Right cardiac atrium (tissue), 5 donors: ENCODE measurements around the gene SYNE4. TPM values are rescaled to one million over a fixed set of nuclear protein-coding genes. Genes with fewer than 3 reads are reported as not detected.
"Not testable (repeated sequence)": the region's sequence is repeated elsewhere in the genome, so short reads cannot be mapped to it uniquely, and the experiment has no call there.

ENCODE experiments used
- ATAC-seq, 2 donors: fragments of 200-7000 bp; cut with Tn5 transposase; one replicate each; pipeline versions ENCODE4 v1.8.0 to v1.9.1; 2020; ENCODE audit warnings: moderate library complexity in 2 of 2, mild to moderate bottlenecking in 1 of 2
- DNase-seq, 3 donors: peaks; one replicate each; pipeline ENCODE4 v3.0.0-alpha.2; 2020
- H3K27ac ChIP-seq: one replicate; pipeline ENCODE4 v1.5.1; 2013; ENCODE audit warnings: mild to moderate bottlenecking, low read length, control low read depth, moderate library complexity
- H3K27me3 ChIP-seq: one replicate; pipeline ENCODE4 v1.6.1; 2013; ENCODE audit not compliant: control insufficient read depth, insufficient read depth
- H3K4me1 ChIP-seq: one replicate; pipeline ENCODE4 v1.6.1; 2013; ENCODE audit warnings: low read length; ENCODE audit not compliant: control insufficient read depth, insufficient read depth
- H3K4me3 ChIP-seq: one replicate; pipeline ENCODE4 v1.5.1; 2013; ENCODE audit warnings: low read length, control low read depth
- H3K9me3 ChIP-seq: one replicate; pipeline ENCODE4 v1.6.1; 2013; ENCODE audit warnings: low read length; ENCODE audit not compliant: control insufficient read depth
- WGBS: extraction: QIAGEN DNeasy Blood & Tissue Kit; methylation state at CpG from one replicate; pipeline ENCODE4 v1.1.7; 2013; 5-methylcytosine and 5-hydroxymethylcytosine counted together
- intact Hi-C, 4 donors: fragments of 100-400 bp; cut with DNase I; formaldehyde crosslinking; loops; one replicate each; pipeline versions ENCODE4 v1.11.0 to v1.14.0; 2022 to 2023
- polyA plus RNA-seq: library from polyadenylated mRNA; stranded (reverse); fragments of 200-250 nt; gene quantifications from one replicate; pipeline ENCODE4 v1.2.3, GENCODE V29; 2013
- total RNA-seq, 4 donors: library from RNA; stranded (reverse); fragmentation: NEBNext Ultra II Directional; extraction: Animal tissue kit (Norgen Biotek cat#: 25700); gene quantifications; one replicate each; pipeline ENCODE4 v1.2.1, GENCODE V29; 2021
- donor health status: healthy with polysubstance abuse.
- donor health status: DM: no; HTN: yes; CAD: no.
- donor health status: DM: no; HTN: no; CAD: no.
- donor health status: DM: no; HTN: yes; CAD: no; lungs with severe emphysema.
- donor health status: DM: yes; HTN: yes; CAD: no.

Gene SYNE4
- total and polyA plus RNA-seq, 5 donors = 0.12 to 0.25 (median 0.16) TPM; not detected in 1

- no peak for ATAC-seq
- no peak overlapping the region for H3K27ac ChIP-seq
- no peak for DNase-seq
- H3K9me3 ChIP-seq = no peaks in the 10 kb centered on the region
- no peaks in the 10 kb centered on the region for H3K4me1 ChIP-seq
- H3K27me3 ChIP-seq = no peaks in the 10 kb centered on the region
- 81% methylated on average over 7 of the region's 7 CpGs for WGBS
- intact Hi-C loops = no loop called here
- H3K4me3 ChIP-seq = no peak overlapping the region
Observed at GRCh38 chr19:35960432-35960972, 48.1 kb downstream of the SYNE4 start.

DNA sequence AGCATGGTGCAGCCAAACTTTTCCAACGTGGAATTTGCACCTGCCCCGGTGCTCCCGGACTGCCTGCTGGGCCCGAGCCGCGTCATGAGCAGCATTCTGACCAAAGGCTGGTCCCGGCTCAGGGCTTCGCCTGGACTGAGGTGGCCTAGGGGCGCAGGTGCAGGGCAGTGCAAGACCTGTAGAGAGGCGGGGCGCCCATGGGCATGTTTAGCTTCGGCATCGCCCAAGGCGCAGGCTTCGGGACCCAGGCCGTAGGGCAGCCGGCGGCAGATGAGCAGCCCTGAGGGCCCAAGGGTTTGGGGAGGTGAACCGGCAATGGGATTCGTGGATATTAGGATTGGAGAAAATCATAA lies 48.7 kb downstream of the SYNE4 start:
- Histone ChIP-seq H3K9me3 (no peaks in the 10 kb centered on the region), H3K27me3 (no peaks in the 10 kb centered on the region), H3K4me1 (no peaks in the 10 kb centered on the region), H3K27ac (no peak overlapping the region), H3K4me3 (no peak overlapping the region)
- WGBS = 35% methylated on average over 20 of the region's 20 CpGs
- ATAC-seq (no peak), DNase-seq (no peak)
- intact Hi-C loops = no loop called here

DNA sequence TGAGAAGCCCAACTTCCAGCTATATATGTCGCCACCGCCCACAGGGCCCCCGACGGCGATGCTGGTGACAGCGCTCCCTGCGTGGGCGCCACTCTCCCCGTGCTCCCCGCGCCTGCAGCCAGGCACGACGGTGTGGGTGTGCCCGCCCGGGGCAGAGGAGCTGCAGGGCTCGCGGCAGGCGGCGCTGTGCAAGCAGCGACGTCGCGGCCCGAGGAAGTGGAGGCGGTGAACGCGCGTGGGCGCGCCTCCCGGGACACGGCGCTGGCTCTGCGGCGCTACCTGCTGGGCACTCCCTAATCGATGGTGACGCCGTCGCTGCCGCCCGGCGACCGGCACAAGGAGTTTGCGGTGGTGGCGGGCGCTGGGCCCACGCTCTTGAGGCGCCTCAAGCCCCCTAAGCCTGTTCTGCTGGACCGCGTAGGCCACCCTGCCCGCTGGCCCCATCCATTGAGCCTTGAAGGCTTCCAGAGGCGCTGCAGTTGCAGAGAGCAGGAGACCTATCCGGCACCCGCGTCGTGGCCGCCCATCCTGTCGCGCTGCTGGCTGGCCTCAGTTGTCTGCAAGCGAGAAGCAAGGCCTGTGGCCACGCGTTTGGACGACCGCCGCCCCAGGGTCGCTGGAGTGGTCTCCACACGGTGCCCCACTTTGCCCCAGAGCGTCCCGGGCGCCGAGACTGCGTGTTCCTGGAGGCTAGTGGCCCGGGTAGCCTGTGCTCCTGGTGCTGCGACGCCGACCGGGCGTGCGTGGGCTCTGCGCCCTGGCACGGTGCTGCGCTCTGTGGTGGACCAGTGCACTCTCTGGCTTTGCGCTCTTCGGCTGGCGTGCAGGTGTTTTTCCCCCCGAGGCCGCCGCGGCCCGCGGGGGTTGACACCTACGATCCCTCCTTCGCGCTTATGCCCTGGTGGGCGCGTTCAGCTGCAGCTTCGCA lies 49.3 kb downstream of the SYNE4 start:
- ATAC-seq = peak; percentile 52 to 82
- no peaks in the 10 kb centered on the region for H3K9me3 ChIP-seq
- 13% methylated on average over 97 of the region's 97 CpGs for WGBS
- H3K4me1 ChIP-seq = no peaks in the 10 kb centered on the region
- no peak overlapping the region for H3K4me3 ChIP-seq
- no peak overlapping the region for H3K27ac ChIP-seq
- DNase-seq = peak in 2 of 3 donors; percentile 74 to 77
- no peaks in the 10 kb centered on the region for H3K27me3 ChIP-seq
- intact Hi-C loops = no loop called here

DNA sequence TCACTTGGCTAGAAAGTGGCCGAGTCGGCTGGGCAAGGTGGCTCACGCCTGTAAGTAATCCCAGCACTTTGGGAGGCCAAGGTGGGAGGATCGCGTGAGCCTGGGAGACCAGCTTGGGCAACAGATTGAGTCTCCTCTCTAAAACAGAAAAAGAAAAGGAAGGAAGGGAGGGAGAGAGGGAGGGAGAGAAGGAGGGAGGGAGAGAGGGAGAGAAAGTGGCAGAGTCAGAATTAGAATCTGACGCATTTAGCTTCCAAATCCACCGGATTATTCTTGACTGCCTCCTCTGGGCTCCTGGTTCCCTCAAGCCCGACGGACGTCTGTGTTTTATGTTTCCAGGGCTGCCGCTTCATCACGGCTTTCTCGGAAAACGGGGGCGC lies 50.0 kb downstream of the SYNE4 start:
- H3K4me3 ChIP-seq = no peak overlapping the region
- DNase-seq = no peak
- ATAC-seq = no peak
- no peaks in the 10 kb centered on the region for H3K27me3 ChIP-seq
- H3K4me1 ChIP-seq = no peaks in the 10 kb centered on the region
- 31% methylated on average over 15 of the region's 15 CpGs for WGBS
- no peak overlapping the region for H3K27ac ChIP-seq
- H3K9me3 ChIP-seq = no peaks in the 10 kb centered on the region
- intact Hi-C loops = no loop called here

DNA sequence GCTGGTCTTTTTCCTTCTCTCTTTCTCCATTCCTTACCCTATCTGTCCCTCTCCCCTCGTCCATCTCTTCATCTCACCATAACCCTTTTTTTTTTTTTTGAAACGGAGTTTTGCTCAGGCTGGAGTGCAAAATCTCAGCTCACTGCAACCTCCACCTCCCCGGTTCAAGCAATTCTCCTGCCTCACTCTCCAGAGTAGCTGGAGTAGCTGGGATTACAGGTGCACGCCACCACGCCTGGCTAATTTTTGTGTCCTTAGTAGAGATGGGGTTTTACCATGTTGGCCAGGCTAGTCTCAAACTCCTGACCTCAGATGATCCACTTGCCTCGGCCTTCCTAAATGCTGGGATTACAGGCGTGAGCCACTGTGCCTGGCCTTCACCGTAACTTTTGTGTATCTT lies 51.2 kb downstream of the SYNE4 start:
- H3K4me3 ChIP-seq, H3K4me1 ChIP-seq, H3K27ac ChIP-seq, H3K9me3 ChIP-seq, H3K27me3 ChIP-seq, ATAC-seq, intact Hi-C loops, DNase-seq: not testable (repeated sequence)
- 80% methylated on average over 8 of the region's 8 CpGs for WGBS

DNA sequence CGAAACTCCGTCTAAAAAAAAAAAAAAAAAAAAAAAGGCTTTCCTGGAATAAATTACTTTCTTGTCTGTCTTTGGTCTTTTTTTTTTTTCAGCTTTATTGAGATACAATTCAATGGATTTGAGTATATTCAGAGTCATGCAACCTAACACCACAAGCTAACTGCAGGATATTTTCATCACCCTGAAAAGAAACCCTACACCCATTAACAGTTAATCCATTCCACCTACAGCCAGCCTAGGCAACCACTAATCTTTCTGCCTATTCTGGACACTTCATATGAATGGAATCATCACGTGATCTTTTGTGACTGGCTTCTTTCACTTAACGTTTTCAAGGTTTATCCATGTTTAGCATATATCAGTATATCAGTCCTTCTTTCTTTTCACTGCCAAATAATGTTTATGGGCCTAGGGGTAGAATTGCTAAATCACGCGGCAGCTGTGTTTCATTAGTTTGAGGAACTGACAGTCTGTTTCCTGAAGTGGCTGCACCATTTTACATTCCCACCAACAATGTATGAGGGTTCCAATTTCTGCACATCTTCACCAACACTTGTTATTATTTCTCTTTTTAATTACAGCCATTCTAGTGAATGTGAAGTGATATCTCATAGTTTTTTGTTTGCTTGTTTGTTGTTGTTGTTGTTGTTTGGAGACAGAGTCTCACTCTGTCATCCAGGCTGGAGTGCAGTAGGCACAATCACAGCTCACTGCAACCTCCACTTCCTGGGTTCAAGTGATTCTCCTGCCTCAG lies 52.6 kb downstream of the SYNE4 start:
- no peak overlapping the region for H3K4me3 ChIP-seq
- WGBS = 73% methylated on average over 6 of the region's 6 CpGs
- ATAC-seq (no peak), DNase-seq (no peak)
- no peaks in the 10 kb centered on the region for H3K27me3 ChIP-seq
- no peaks in the 10 kb centered on the region for H3K4me1 ChIP-seq
- H3K27ac ChIP-seq = no peak overlapping the region
- H3K9me3 ChIP-seq = no peaks in the 10 kb centered on the region
- intact Hi-C loops = no loop called here

Other genes with a start within 250 kb of the SYNE4 start
- gene ARHGAP33, start 233.2 kb downstream of the SYNE4 start, total RNA-seq = 10 to 100 TPM in 1 of 4 donors, 1 to 10 TPM in 3; 1.5 to 11.8 (median 4.9) TPM
- 4.3 TPM for gene ARHGAP33, start 233.2 kb downstream of the SYNE4 start, polyA plus RNA-seq
- not detected for gene PRODH2, start 196.0 kb downstream of the SYNE4 start, total RNA-seq
- not detected for gene PRODH2, start 196.0 kb downstream of the SYNE4 start, polyA plus RNA-seq
- not detected for gene NPHS1, start 156.3 kb downstream of the SYNE4 start, total RNA-seq
- gene NPHS1, start 156.3 kb downstream of the SYNE4 start, polyA plus RNA-seq = not detected
- gene KIRREL2, start 151.9 kb downstream of the SYNE4 start, total RNA-seq = not detected
- not detected for gene KIRREL2, start 151.9 kb downstream of the SYNE4 start, polyA plus RNA-seq
- 10 to 100 TPM; 18.0 to 26.3 (median 21.0) TPM for gene APLP1, start 140.2 kb downstream of the SYNE4 start, total RNA-seq
- 33.2 TPM for gene APLP1, start 140.2 kb downstream of the SYNE4 start, polyA plus RNA-seq
- gene NFKBID, start 108.3 kb downstream of the SYNE4 start, total RNA-seq = 10 to 100 TPM in 1 of 4 donors, 1 to 10 TPM in 3; 4.4 to 10.7 (median 6.3) TPM
- gene NFKBID, start 108.3 kb downstream of the SYNE4 start, polyA plus RNA-seq = 6.4 TPM
- gene HCST, start 106.3 kb downstream of the SYNE4 start, total RNA-seq = 1 to 10 TPM; 2.3 to 4.4 (median 2.7) TPM
- 2.6 TPM for gene HCST, start 106.3 kb downstream of the SYNE4 start, polyA plus RNA-seq
- gene TYROBP, start 100.5 kb downstream of the SYNE4 start, total RNA-seq = 10 to 100 TPM; 37.2 to 52.6 (median 43.3) TPM
- 36.7 TPM for gene TYROBP, start 100.5 kb downstream of the SYNE4 start, polyA plus RNA-seq
- 10 to 100 TPM in 1 of 4 donors, 1 to 10 TPM in 3; 8.2 to 10.8 (median 9.0) TPM for gene LRFN3, start 72.4 kb downstream of the SYNE4 start, total RNA-seq
- 8.4 TPM for gene LRFN3, start 72.4 kb downstream of the SYNE4 start, polyA plus RNA-seq
- gene SDHAF1, start 13.6 kb downstream of the SYNE4 start, total RNA-seq = 10 to 100 TPM; 10.9 to 14.9 (median 13.3) TPM
- gene SDHAF1, start 13.6 kb downstream of the SYNE4 start, polyA plus RNA-seq = 11.2 TPM
- 10 to 100 TPM in 3 of 4 donors, 1 to 10 TPM in 1; 8.8 to 16.3 (median 12.0) TPM for gene ALKBH6, start 5.4 kb upstream of the SYNE4 start, total RNA-seq
- 18.0 TPM for gene ALKBH6, start 5.4 kb upstream of the SYNE4 start, polyA plus RNA-seq
- gene CLIP3, start 24.1 kb upstream of the SYNE4 start, total RNA-seq = 10 to 100 TPM in 3 of 4 donors, 1 to 10 TPM in 1; 8.7 to 11.3 (median 10.3) TPM
- gene CLIP3, start 24.1 kb upstream of the SYNE4 start, polyA plus RNA-seq = 4.8 TPM
- 1 to 10 TPM; 1.6 to 4.5 (median 3.9) TPM for gene THAP8, start 45.5 kb upstream of the SYNE4 start, total RNA-seq
- gene THAP8, start 45.5 kb upstream of the SYNE4 start, polyA plus RNA-seq = 6.6 TPM
- 10 to 100 TPM in 1 of 4 donors, 1 to 10 TPM in 3; 2.8 to 16.3 (median 8.0) TPM for gene WDR62, start 46.1 kb upstream of the SYNE4 start, total RNA-seq
- gene WDR62, start 46.1 kb upstream of the SYNE4 start, polyA plus RNA-seq = 10.6 TPM
- gene OVOL3, start 102.3 kb upstream of the SYNE4 start, total RNA-seq = not detected
- not detected for gene OVOL3, start 102.3 kb upstream of the SYNE4 start, polyA plus RNA-seq
- 100 to 1,000 TPM in 3 of 4 donors, 10 to 100 TPM in 1; 96.6 to 140 (median 122) TPM for gene POLR2I, start 106.1 kb upstream of the SYNE4 start, total RNA-seq
- 121 TPM for gene POLR2I, start 106.1 kb upstream of the SYNE4 start, polyA plus RNA-seq
- 10 to 100 TPM; 76.8 to 99.7 (median 80.3) TPM for gene TBCB, start 106.7 kb upstream of the SYNE4 start, total RNA-seq
- gene TBCB, start 106.7 kb upstream of the SYNE4 start, polyA plus RNA-seq = 101 TPM
- 100 to 1,000 TPM; 542 to 668 (median 632) TPM for gene CAPNS1, start 131.3 kb upstream of the SYNE4 start, total RNA-seq
- 726 TPM for gene CAPNS1, start 131.3 kb upstream of the SYNE4 start, polyA plus RNA-seq
- gene COX7A1, start 143.6 kb upstream of the SYNE4 start, total RNA-seq = 1,000 to 10,000 TPM; 1,675 to 2,458 (median 2,091) TPM
- gene COX7A1, start 143.6 kb upstream of the SYNE4 start, polyA plus RNA-seq = 1,566 TPM
- gene ZNF565, start 205.9 kb upstream of the SYNE4 start, total RNA-seq = 1 to 10 TPM; 4.0 to 5.0 (median 4.9) TPM
- gene ZNF565, start 205.9 kb upstream of the SYNE4 start, polyA plus RNA-seq = 3.2 TPM
- 10 to 100 TPM; 33.5 to 45.8 (median 38.8) TPM for gene ZNF146, start 206.3 kb upstream of the SYNE4 start, total RNA-seq
- 18.8 TPM for gene ZNF146, start 206.3 kb upstream of the SYNE4 start, polyA plus RNA-seq